Limb (tissue), 2 donors: ENCODE data around the gene KIF5A.
"Not testable (repeated sequence)": the region's sequence is repeated elsewhere in the genome, so short reads cannot be mapped to it uniquely, and the experiment has no call there.

ENCODE experiments used
- DNase-seq, 2 donors: peaks; one replicate each; pipeline ENCODE4 v3.0.0-alpha.2; 2016; ENCODE audit errors: extremely low spot score in 2 of 2

Gene KIF5A

GRCh38 chr12:57554453-57554852 is 4.6 kb downstream of the KIF5A start:
- no peak for DNase-seq

GRCh38 chr12:57554897-57555296 is 5.1 kb downstream of the KIF5A start:
- DNase-seq = no peak

GRCh38 chr12:57558864-57559263 is 9.0 kb downstream of the KIF5A start:
- no peak for DNase-seq

DNA sequence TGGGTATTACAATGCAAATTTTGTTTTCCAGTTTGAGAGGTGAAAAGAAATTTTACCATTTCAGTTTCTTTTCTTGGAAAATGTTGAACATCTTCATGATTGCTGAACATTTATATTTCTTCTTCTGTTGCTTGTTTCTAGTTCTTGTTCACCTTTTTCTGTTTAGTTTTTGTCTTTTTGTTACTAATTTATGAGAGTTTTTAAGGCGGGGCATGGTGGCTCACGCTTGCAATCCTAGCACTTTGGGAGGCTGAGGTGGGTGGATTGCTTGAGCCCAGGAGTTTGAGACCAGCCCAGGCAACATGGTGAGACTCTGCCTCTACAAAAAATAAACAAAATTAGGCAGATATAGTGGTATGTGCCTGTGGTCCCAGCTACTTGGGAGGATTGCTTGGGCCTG is 10.7 kb downstream of the KIF5A start:
- DNase-seq = no peak

GRCh38 chr12:57561117-57561516 is 11.3 kb downstream of the KIF5A start:
- not testable (repeated sequence) for DNase-seq

DNA sequence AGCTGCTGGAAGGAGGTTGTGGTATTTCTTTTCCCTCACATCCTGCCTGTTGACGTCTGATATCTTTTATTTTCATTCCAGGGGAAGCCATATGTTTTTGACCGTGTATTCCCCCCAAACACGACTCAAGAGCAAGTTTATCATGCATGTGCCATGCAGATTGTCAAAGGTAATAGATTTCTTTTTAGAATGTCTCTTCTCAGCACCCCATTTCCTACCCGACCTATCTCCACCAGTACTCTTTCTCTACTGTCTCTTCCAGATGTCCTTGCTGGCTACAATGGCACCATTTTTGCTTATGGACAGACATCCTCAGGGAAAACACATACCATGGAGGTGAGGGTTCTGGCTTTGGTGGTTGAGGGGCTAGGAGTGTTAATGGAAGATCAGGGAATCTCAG is 13.5 kb downstream of the KIF5A start:
- DNase-seq = no peak

DNA sequence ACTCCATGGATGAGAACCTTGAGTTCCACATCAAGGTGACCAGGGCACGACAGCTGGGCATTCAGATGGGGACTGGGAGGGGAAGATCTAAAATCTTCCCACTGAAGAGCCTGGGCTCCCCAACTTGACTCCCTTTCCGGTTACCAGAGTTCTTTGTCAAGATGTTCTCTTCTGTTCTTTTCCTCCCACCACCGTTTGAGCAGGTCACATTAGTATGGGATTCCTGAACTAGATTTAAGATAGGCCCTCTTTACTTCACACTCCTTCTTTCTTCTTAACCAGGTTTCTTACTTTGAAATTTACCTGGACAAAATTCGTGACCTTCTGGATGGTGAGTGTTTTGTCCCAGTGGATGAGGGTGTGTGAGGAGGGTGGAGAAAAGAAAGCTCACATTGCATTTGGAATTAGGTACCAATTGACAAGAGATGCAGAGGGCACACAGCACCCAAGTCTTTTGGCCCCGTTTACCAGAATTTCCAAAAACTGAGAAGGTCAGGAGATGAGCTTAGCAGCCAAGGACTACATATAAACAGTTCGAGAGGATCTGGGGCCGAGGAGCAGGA is 14.4 kb downstream of the KIF5A start:
- no peak for DNase-seq

- DNase-seq = no peak
Measured at GRCh38 chr12:57568838-57569237, 19.0 kb downstream of the KIF5A start.

GRCh38 chr12:57569858-57570257 is 20.0 kb downstream of the KIF5A start:
- no peak for DNase-seq

DNA sequence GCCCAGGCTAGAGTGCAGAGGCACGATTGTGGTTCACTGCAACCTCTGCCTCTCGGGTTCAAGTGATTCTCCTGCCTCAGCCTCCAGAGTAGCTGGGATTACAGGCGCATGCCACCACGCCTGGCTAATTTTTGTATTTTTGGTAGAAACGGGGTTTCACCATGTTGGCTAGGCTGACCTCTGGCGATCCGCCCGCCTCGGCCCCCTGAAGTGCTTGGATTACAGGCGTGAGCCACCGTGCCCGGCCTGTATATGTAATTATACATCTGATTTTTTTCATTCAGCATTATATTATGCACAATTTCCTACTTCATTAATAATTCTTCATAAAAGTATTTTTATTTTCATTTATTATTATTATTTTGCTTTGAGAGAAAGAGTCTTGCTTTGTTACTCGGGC is 20.6 kb downstream of the KIF5A start:
- DNase-seq = not testable (repeated sequence)

DNA sequence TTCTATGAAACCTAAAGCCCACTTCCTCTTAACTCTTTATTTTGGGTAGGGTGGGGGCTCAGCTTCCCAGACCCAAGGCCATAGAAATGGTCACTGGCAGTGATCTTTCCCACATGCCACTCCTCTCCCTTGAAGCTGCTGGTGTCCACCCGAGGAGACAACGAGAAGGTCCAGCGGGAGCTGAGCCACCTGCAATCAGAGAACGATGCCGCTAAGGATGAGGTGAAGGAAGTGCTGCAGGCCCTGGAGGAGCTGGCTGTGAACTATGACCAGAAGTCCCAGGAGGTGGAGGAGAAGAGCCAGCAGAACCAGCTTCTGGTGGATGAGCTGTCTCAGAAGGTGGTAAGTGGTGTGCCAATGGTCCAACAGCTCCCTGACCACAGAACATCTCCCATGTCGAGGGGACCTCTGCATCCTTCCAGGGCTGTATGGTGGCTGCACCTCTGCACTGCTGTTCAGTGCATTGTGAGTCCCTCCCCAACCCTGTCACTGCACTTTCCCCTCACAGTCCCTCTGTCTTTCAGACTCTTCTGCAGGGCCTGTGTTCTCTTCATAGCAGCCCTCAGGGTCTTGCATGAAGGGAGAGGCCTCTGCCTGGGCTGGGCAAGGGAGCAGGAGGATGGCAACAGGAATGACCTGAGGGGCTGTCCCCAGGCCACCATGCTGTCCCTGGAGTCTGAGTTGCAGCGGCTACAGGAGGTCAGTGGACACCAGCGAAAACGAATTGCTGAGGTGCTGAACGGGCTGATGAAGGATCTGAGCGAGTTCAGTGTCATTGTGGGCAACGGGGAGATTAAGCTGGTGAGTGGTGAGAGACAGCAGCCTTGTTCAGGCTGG is 22.3 kb downstream of the KIF5A start:
- no peak for DNase-seq

DNA sequence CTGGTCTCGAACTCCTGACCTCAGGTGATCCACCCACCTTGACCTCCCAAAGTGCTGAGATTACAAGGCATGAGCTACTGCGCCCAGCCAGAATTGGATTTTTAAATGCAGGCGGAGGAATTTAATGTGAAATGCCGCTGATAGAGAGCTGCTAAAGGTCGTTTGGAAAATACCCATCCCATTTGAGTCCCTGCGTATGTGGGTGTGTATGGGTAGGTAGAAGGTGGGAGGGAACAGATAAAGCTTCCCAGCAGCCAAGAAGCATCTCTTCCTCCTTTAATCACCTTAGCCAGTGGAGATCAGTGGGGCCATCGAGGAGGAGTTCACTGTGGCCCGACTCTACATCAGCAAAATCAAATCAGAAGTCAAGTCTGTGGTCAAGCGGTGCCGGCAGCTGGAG is 25.0 kb downstream of the KIF5A start:
- no peak for DNase-seq

GRCh38 chr12:57575771-57576612 is 26.1 kb downstream of the KIF5A start:
- DNase-seq = no peak

- DNase-seq = no peak
Measured at GRCh38 chr12:57576613-57577160, 26.8 kb downstream of the KIF5A start.

DNA sequence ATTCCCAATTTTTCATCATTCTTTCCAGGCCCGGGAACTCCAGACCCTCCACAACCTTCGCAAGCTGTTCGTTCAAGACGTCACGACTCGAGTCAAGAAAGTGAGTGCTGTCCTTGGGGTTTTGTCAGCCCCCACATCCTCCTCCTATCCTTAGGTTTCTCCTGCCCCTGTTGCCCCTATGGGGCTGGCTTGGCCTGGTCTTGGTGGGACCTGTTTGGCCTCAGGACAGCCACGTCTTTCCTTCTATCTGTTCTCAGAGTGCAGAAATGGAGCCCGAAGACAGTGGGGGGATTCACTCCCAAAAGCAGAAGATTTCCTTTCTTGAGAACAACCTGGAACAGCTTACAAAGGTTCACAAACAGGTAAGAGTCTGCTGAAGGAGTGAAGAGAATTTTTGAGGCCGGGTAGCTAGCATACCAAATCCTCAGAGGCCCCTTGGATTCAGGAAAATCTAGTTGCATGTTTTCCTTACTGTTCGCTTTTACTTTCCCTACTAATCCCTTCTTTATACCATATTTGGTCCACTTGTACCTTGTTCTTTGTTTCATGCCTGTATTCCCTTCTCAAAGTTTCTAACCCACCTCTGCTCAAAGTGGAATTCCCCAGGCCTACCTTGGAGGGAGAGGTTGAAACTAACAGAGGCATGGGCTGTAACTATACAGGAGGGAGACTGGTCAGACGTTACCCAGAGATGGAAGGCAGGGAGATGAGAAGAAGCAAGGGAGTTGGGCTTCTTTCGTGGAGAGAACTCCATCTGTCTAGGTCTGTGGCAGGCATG is 28.3 kb downstream of the KIF5A start:
- DNase-seq = no peak

GRCh38 chr12:57579011-57579410 is 29.2 kb downstream of the KIF5A start:
- no peak for DNase-seq

DNA sequence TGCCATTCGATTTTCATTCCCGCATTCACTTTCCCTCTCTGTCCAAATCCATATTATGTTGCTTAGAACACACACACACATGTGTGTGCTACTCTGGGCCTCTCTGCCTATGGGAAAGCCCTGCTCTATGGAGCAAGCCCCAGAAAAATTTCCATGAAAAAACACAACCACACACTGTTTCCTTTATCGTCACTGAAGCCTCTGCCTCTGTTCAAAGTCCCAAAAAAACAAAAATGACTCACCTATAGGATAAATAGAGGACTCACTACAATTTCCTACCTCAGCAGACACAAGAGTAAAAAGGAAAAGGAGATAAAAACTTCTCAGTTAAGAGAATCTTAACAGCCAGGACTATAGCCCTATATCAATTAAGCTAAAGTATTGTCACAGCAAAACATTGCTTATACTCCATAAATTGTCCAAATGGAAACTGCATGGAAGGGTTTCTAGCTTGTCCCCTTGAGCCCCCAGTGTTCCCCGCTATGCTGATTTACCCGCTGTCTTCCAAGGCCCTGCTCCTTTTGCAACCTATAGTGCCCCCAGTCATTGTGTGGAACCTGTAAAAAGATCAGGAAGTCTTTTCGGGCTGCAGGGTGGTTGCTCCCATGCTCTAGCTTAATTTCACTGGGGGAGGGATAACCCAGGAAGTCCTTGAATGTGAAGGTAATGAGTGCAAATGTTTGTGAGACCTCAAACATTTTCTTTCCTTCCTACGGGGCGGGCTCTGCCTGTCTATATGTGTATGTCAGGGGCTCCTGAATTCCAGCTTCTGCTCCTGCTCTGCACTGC is 30.0 kb downstream of the KIF5A start:
- DNase-seq = no peak

DNA sequence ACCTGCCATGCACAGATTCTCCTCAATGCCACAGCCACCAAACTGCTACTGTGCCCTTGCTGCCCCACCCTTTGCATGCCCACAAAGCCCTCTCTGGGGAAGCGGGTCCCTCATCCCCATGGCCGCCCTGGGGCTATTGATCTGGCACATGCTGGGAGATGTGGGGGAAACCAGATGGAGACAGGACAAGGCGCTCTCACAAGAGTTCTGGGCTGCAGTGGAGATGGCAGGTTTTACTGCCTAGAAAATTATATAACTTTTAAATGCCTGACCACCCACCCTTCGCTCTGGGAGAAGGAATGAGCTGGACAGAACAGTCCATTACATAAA is 30.6 kb downstream of the KIF5A start:
- DNase-seq = no peak

- no peak for DNase-seq
Measured at GRCh38 chr12:57581802-57582201, 32.0 kb downstream of the KIF5A start.

DNA sequence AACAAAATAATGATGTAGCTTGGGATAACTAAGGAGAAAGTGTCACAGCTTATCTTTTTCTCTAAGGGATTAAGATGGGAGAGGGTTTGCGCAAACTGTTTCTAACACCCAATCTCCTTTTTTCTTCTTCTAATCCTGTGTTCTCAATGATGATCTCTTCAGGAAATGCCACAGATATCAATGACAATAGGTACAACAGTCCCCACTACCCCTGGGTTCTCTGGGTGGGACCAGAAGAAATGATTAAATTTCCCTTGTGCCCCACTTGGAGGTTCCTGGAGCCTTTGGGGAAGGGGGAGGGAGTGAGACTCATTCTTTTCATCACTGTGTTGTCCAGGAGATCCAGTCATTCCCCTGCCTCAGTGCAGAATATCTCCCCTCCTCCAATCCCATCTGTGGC is 32.6 kb downstream of the KIF5A start:
- DNase-seq = no peak
